ENCODE measurements around the gene TMEM190. TPM values are rescaled to one million over a fixed set of nuclear protein-coding genes. Genes with fewer than 3 reads are reported as not detected.

Gene TMEM190
- total RNA-seq, 2 experiments from 2014 or later, result not detected

DNA sequence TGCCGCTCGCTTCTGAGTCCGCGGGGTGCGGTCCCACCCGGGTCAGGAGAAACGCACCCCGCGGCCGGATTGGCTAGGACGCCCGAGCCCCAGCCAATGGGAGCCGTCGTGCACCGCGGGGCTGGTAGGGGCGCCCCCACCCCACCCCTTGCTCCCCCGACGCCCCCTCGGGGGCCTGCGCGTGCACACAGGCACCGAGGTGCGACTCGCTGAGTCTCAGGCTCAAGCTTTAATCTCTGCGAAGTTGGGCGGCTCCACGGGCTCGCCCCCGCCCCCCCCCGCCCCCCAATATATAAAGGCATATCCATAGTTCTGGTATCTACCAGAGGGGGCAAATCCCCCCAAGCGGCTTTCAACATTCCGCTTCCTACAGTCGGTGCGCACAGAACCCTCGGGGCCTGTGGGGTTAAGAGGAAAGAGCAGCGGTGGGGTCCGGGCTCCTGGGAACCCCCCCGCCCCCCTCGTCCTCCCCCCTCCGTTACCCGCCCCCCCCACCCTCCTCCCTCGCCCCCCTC, 21.9 kb upstream of the TMEM190 start, which contains the start of gene COX6B2:
Gene COX6B2, minus strand, starts transcription at position 22 of the 515 bp plus-strand sequence. CDS start 198 bp downstream, outside the sequence.
- POLR2A ChIA-PET, result no interaction called here
- Mint-ChIP-seq H3K27ac (peak within 1 kb of the TSS; percentile 14), H3K9me3 (no peaks in the 10 kb centered on the region), H3K4me3 (peak within 1 kb of the TSS; percentile 54), H3K4me1 (peaks cover 18% of the 10 kb centered on the region), H3K27me3 (peaks cover 48% of the 10 kb centered on the region), H3K36me3 (ENCODE audit: low read depth) (no peaks in the 10 kb centered on the region)
- CTCF ChIA-PET, result interaction anchor here (1.1 kb wide), 1 partner anchor 194 kb away, joined by 6 read pairs; no protein-coding TSS in a partner anchor
- no peak for DNase-seq

GRCh38 chr19:55355213-55355821, 21.3 kb upstream of the TMEM190 start:
- Mint-ChIP-seq H3K36me3 (ENCODE audit: low read depth) (no peaks in the 10 kb centered on the region), H3K4me3 (peak overlapping the region; percentile 16), H3K9me3 (no peaks in the 10 kb centered on the region), H3K27ac (no peak overlapping the region), H3K27me3 (peaks cover 48% of the 10 kb centered on the region), H3K4me1 (peaks cover 18% of the 10 kb centered on the region)
- DNase-seq, result no peak
- ChIA-PET POLR2A (no interaction called here), CTCF (interaction anchor here (1.1 to 1.2 kb wide), 2 partner anchors 28 to 195 kb away, joined by 3 to 6 read pairs; no protein-coding TSS in a partner anchor)

GRCh38 chr19:55358493-55358892, 18.1 kb upstream of the TMEM190 start:
- peaks cover 25% of the 10 kb centered on the region for H3K27me3 Mint-ChIP-seq
- POLR2A ChIA-PET, result no interaction called here

DNA sequence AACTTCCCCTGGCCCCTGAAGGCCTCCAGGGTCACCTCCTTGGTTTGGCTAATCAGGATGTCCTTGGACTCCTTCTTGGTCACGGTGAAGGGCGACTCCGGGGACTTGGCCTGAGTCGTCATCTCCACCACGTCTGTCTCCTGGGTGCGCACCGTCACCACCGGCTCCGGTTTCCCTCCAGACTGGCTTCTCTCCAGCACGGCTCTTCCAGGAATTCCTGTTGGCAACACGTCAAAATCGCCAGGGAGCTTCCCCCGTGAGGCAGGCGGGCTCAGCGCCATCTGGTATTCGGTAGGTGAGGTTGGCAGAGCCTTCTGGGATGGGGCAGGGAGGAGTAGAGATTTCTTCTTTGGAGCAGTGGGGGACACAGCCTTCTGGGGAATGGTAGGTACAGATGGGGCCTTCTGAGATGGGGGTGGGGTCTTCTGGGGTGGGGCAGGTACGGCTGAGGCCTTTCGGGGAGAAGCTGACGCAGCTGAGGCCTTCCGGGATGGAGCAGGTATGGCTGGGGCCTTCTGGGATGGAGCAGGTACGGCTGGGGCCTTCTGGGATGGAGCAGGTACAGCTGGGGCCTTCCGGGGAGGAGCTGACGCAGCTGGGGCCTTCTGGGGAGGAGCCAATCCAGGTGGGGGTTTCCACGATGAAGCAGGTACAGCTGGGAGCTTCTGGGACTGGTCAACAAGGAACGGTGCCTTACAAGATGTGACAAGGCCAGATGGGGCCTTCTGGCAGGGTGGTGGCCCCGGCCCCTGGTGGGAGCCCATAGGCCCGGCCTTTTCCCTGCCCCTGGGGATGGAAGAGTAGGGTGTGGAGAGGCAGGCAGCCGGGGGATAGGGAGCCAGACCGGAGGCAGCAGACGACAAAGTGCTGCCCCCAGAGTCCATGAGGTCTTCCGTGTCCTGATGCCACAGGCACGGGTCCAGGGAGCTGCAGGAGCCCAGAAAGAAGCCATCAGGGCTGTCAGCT, 17.4 kb upstream of the TMEM190 start:
- Mint-ChIP-seq H3K4me1 (no peaks in the 10 kb centered on the region), H3K36me3 (ENCODE audit: low read depth) (no peaks in the 10 kb centered on the region), H3K4me3 (no peak overlapping the region), H3K27me3 (peaks cover 19% of the 10 kb centered on the region), H3K27ac (no peak overlapping the region), H3K9me3 (no peaks in the 10 kb centered on the region)
- ChIA-PET CTCF (interaction anchor here (1.4 kb wide), 1 partner anchor 24 kb away, joined by 4 read pairs; the partner anchor contains the start of gene TMEM238), POLR2A (no interaction called here)
- no peak for DNase-seq

More at GRCh38 chr19:55358493-55358892, 18.1 kb upstream of the TMEM190 start:
- Mint-ChIP-seq H3K4me1 (peaks cover 3% of the 10 kb centered on the region), H3K9me3 (no peaks in the 10 kb centered on the region), H3K27ac (no peak overlapping the region), H3K4me3 (no peak overlapping the region), H3K36me3 (ENCODE audit: low read depth) (no peaks in the 10 kb centered on the region)
- CTCF ChIA-PET, result interaction anchor here (0.6 kb wide), 2 partner anchors 52 to 1210 kb away, joined by 3 read pairs; no protein-coding TSS in a partner anchor
- no peak for DNase-seq

DNA sequence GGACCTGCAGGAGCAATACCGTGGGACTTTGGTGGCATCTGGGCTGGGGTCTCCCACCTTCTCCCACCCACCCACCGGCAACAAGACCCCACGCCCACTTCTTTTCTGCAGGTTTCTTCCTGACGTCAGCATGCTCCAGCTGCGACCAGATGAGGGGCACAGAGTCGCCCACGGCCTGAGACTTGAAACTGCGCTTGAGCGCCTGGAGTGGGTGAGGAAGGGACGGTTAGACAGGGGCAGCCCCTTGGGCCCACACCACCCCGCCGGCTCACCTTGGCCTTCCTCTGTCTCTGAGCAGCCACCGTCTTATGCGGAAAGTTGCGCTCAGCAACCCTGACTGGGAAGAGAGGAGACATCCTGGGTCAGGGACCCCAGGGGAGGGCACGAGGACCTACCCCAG, 15.7 kb upstream of the TMEM190 start:
- CTCF ChIA-PET, result interaction anchor here (0.7 to 1.0 kb wide), 2 partner anchors 22 to 60 kb away, joined by 3 read pairs; no protein-coding TSS in a partner anchor
- Mint-ChIP-seq H3K9me3 (no peaks in the 10 kb centered on the region), H3K4me1 (no peaks in the 10 kb centered on the region), H3K36me3 (ENCODE audit: low read depth) (no peaks in the 10 kb centered on the region), H3K27me3 (peaks cover 10% of the 10 kb centered on the region), H3K27ac (no peak overlapping the region), H3K4me3 (no peak overlapping the region)
- POLR2A ChIA-PET, result no interaction called here
- no peak for DNase-seq

DNA sequence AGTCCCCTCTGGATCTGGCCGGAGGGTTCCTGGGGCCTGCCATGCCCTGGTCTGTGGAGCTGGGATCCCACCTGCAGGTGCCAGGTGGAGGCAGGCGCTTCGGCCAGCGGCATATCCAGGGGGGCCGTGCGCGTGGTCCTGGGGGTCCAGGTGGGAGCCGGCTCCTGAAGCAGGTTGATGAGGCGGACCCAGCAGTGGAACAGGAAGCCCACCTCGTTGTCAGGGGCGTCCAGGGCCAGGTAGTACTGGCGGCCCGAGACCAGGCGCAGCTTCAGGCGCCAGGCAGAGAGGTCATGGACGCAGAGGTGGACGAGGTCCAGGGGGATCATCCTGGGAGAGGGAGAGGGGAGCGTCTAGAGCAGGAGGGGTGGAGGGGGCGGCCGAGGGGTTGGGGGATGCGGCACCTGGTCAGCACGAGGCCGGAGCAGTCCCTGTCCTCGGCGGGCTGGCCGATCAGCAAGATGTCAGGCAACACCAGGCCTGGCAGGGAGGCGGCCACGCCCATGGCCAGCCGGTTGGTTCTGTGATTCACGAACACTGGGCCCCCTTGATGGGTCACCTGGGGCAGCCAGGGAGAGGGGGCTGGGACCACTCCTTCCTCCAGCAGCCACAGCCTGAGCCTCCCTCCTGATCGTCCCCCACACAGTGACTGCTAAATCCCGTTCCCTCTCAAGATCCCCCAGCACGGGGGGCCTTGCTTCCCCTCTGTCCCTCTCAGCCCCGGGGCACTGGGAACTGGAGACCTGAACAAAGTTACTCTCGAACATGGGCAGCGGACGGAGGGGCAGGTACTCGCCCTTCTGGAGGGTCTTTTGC, 14.2 kb upstream of the TMEM190 start:
- ChIA-PET POLR2A (no interaction called here), CTCF (no interaction called here)
- Mint-ChIP-seq H3K27ac (no peak overlapping the region), H3K36me3 (ENCODE audit: low read depth) (no peaks in the 10 kb centered on the region), H3K27me3 (peaks cover 4% of the 10 kb centered on the region), H3K4me1 (no peaks in the 10 kb centered on the region), H3K9me3 (no peaks in the 10 kb centered on the region), H3K4me3 (no peak overlapping the region)
- no peak for DNase-seq

DNA sequence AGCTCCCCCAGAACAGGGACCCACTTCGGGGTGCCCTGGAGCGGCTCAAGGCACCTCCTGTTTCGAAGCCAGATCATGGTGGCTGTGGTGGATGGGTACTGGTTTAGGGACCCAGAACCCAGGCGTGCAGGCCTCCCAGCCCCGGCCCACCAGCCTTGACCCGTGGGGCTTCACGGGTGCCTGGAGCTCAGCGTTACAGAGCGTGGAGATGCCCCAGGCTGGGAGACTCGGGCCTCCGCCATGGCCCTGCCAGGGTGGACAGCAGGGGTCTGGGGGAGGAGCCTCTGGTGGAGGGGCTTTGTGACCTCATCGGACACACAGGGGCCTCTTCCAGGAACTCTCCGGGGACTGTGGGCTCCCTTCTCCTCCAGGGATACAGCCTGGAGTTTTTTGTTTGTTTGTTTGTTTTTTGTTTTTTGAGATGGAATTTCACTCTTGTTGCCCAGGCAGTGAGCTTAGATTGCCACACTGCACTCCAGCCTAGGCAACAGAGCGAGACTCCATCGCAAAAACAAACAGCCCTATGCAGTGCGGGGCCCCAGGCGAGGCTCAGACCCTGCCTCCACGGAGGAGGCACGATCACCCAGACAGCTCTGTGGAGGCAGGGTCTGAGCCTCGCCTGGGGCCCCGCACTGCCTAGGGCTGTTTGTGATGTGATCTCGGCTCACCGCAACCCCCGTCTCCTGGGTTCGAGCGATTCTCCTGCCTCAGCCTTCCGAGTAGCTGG, 13.5 kb upstream of the TMEM190 start, which contains the start of gene GARIN5B:
Gene GARIN5B, minus strand, starts transcription at position 271 of the 727 bp plus-strand sequence. Its CDS starts 194 bp downstream, at position 77.
- Mint-ChIP-seq H3K36me3 (ENCODE audit: low read depth) (no peaks in the 10 kb centered on the region), H3K4me1 (no peaks in the 10 kb centered on the region), H3K9me3 (no peaks in the 10 kb centered on the region), H3K4me3 (no peak within 1 kb of the TSS), H3K27ac (no peak within 1 kb of the TSS), H3K27me3 (peaks cover 6% of the 10 kb centered on the region)
- CTCF ChIA-PET, result no interaction called here
- DNase-seq, result no peak
- POLR2A ChIA-PET, result no interaction called here

DNA sequence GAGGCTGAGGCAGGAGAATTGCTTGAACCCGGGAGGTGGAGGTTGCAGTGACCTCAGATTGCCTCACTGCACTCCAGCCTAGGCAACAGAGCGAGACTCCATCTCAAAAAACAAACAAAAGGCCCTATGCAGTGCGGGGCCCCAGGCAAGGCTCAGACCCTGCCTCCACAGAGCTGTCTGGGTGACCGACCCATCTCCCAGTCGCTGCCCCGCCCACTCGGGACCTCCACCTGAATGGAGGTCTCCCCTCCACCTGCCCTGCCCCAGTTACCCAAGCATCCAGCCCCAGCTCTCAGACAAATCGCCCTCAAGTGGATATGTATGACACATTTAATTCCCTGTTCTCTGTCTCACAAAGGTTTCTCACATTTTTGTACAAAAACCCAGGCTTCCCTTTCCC, 11.4 kb upstream of the TMEM190 start:
- Mint-ChIP-seq H3K27me3 (peaks cover 18% of the 10 kb centered on the region), H3K9me3 (no peaks in the 10 kb centered on the region), H3K36me3 (ENCODE audit: low read depth) (no peaks in the 10 kb centered on the region), H3K4me3 (no peak overlapping the region), H3K4me1 (peaks cover 2% of the 10 kb centered on the region), H3K27ac (no peak overlapping the region)
- ChIA-PET CTCF (no interaction called here), POLR2A (no interaction called here)
- DNase-seq, result no peak

DNA sequence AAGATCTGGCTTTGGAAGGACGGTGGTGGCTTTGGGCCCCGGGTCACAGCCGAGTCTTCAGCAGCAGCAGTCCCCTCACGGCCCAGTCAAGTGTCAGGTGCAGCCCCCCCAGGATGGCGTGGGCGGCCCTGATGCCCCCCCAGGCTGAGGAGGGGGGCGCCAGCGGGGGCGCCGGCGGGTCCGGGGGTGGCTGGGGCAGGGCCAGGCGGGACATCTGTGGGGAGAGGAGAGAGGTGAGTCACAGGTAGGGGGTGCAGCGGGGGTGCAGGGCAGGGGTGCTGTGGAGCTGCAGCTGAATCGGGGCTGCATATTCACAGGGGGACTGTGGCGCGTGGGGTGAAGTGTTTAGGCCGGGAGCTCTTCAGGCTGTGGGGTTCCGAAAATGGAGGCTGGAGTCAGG, 10.7 kb upstream of the TMEM190 start:
- H3K27me3 Mint-ChIP-seq, result peaks cover 24% of the 10 kb centered on the region
- POLR2A ChIA-PET, result no interaction called here
- CTCF ChIA-PET, result interaction anchor here (1.3 to 1.5 kb wide), 2 partner anchors 10 to 205 kb away, joined by 3 read pairs; no protein-coding TSS in a partner anchor
- no peak overlapping the region for H3K4me3 Mint-ChIP-seq
- peaks cover 2% of the 10 kb centered on the region for H3K36me3 Mint-ChIP-seq (ENCODE audit: low read depth)
- H3K9me3 Mint-ChIP-seq, result no peaks in the 10 kb centered on the region
- peaks cover 2% of the 10 kb centered on the region for H3K4me1 Mint-ChIP-seq
- no peak for DNase-seq
- no peak overlapping the region for H3K27ac Mint-ChIP-seq

DNA sequence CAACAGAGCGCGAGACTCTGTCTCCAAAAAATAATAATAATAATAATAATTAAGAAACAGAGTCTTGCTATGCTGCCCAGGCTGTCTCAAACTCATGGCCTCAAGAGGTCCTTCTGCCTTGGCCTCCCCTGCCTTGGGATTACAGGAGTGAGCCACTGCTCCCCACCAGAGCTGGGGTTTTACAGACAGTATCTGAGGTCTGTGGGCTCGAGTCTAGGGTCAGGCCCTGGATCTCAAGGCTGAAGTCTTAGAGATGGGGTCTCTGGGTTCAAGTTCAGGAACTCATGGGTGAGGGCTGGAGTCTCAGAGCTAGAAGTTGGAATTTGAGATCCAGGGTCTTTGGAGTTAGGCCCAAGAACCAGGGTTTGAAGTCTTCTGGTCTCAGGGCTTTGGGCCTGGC, 9.8 kb upstream of the TMEM190 start:
- CTCF ChIA-PET, result interaction anchor here (1.3 to 1.5 kb wide), 2 partner anchors 9 to 206 kb away, joined by 3 read pairs; no protein-coding TSS in a partner anchor
- H3K27ac Mint-ChIP-seq, result no peak overlapping the region
- peaks cover 3% of the 10 kb centered on the region for H3K36me3 Mint-ChIP-seq (ENCODE audit: low read depth)
- no peak for DNase-seq
- H3K4me1 Mint-ChIP-seq, result peaks cover 2% of the 10 kb centered on the region
- H3K9me3 Mint-ChIP-seq, result no peaks in the 10 kb centered on the region
- H3K27me3 Mint-ChIP-seq, result peaks cover 32% of the 10 kb centered on the region
- POLR2A ChIA-PET, result no interaction called here
- H3K4me3 Mint-ChIP-seq, result no peak overlapping the region

DNA sequence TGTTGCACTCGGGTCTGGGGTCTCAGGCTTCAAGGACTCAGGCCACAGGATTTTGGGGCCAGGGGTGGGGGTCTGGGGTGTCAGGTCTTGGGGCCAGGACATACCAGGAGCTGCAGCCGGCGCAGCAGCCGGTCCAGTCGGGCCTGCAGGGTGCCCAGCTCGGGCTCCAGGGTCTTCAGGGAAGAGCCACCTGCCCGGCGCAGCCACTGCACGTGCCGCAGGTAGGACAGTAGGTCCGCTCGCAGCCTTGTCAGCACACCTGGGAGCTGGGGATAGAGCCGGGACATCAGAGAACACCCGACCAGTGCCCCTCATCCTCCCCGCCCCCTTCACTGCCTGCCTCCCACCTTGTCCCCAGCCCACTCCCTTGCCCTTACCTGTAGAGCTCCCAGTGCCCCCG, 8.5 kb upstream of the TMEM190 start:
- H3K36me3 Mint-ChIP-seq (ENCODE audit: low read depth), result peaks cover 3% of the 10 kb centered on the region
- peaks cover 42% of the 10 kb centered on the region for H3K27me3 Mint-ChIP-seq
- ChIA-PET POLR2A (no interaction called here), CTCF (interaction anchor here (0.9 to 1.3 kb wide), 2 partner anchors 16 to 56 kb away, joined by 3 read pairs; partner anchors contain the start of gene TMEM238)
- H3K27ac Mint-ChIP-seq, result no peak overlapping the region
- no peaks in the 10 kb centered on the region for H3K9me3 Mint-ChIP-seq
- no peak for DNase-seq
- H3K4me1 Mint-ChIP-seq, result peaks cover 2% of the 10 kb centered on the region
- no peak overlapping the region for H3K4me3 Mint-ChIP-seq

Data from activated CD4-positive, alpha-beta T cell treated with anti-CD3 and anti-CD28 coated beads, Interleukin-2, amount 10 ng/mL, durations not matched to agents 7 days and 5 days (primary cell).